NCI-H460 (cell line): ENCODE data around the gene ATL2. TPM values are rescaled to one million over a fixed set of nuclear protein-coding genes. Genes with fewer than 3 reads are reported as not detected.
"Not testable (repeated sequence)": the region's sequence is repeated elsewhere in the genome, so short reads cannot be mapped to it uniquely, and the experiment has no call there.

Source experiments
- DNase-seq: peaks from one replicate; pipeline ENCODE4 v3.0.0-alpha.2; 2016; ENCODE audit warnings: low read depth; ENCODE audit errors: extremely low read depth
- polyA plus RNA-seq: library from polyadenylated mRNA; depleted of rRNA; stranded (reverse); fragments of >200 nt; gene quantifications from 2 replicates; pipeline ENCODE4 v1.2.3, GENCODE V29; 2014; cell fraction: nucleus; rRNA removed
- total RNA-seq: library from RNA; depleted of rRNA; stranded (reverse); fragments of >200 nt; shearing (Covaris generic); gene quantifications from 2 replicates; pipeline ENCODE4 v1.2.3, GENCODE V29; 2014; rRNA removed

The ATL2 gene
- 132 and 138 TPM in 2 replicates for total RNA-seq
- 223 and 334 TPM in 2 replicates for polyA plus RNA-seq

DNA sequence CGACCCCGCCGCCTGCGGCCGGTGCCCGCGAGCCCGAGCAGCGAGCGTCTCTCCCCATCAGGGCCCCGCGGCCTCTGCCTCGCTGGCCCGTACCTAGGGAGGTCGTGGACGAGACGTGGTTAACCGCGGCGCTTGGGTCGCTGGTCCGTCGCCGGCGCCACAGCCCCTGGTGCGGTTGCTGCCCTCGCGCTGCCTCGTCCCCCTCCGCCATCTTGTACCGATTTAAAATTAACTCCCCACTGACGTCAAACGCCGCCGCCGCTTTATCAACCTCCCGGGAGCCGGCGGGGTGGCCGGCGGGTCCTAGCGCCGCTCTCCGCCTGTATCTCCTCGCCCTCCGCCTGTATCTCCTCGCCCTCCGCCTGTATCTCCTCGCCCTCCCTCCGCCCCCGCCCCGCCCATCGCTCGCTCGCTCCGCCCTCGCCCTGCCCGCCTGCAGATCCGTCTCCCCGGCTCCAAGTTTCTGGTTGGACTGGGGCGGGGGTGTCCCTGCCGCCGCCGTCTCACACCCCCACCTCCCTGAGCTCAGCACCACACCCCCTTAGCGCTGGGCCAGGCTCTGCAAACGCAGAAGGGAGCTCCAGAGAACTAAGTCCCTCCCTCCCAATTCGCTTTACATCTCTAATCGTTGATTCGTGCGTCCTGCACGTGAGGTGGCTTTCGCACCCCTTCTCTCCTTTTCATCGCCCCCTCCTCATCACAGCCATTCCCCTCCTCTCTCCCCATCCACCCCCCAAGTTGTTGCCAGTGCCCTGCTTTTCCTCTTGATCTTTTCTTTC, at the start of gene ATL2:
ATL2 (minus strand) TSS at position 224 of the 779 bp plus-strand sequence; CDS start at position 211, 13 bp downstream.
- peak; percentile 94 for DNase-seq

GRCh38 chr2:38423763-38424162, 46.7 kb upstream of the ATL2 start:
- no peak for DNase-seq

- DNase-seq: no peak
These were observed 44.4 kb upstream of the ATL2 start for GRCh38 chr2:38421274-38422056.

DNA sequence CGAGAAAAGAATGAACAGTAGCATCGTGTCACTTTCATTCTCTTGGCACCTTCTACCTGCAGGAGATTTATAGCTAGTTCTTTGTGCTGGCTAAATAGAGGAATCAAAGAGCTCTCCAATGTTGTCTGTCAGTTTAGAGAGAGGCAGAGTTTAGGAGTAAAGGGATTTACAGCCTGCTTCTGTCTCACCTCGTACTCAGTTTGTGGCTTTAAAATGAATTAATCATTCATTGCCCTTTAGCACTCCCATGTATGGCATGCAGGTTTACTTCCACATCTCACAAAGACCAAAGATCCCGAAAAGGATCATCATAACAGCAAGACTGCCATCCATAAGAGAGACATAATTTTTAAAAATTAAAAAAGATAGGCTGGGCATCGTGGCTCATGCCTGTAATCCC, 42.4 kb upstream of the ATL2 start:
- no peak for DNase-seq

DNA sequence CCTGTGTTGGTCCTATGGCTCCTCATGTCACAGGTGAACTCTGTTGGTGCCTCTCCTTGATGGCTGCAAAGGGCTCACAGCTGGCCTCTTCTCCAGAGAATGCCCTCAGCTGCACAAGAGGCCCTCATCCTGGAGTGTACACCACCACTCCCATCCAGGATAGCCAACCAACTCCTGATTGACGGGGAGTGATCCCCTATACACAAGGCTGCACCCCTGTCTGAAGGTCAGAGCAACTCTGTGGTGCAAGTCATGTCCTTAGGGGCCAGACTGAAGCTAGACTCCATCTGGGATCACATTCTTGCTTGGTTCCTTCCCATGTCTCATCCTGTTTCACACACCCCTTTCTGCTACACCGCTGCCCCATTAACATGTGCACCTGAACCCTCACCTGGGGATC, 41.7 kb upstream of the ATL2 start:
- DNase-seq: no peak

GRCh38 chr2:38417745-38418689, 40.9 kb upstream of the ATL2 start:
- no peak for DNase-seq

GRCh38 chr2:38416296-38417036, 39.4 kb upstream of the ATL2 start:
- DNase-seq: no peak

- DNase-seq: no peak
These were observed 38.7 kb upstream of the ATL2 start for GRCh38 chr2:38415728-38416291.

DNA sequence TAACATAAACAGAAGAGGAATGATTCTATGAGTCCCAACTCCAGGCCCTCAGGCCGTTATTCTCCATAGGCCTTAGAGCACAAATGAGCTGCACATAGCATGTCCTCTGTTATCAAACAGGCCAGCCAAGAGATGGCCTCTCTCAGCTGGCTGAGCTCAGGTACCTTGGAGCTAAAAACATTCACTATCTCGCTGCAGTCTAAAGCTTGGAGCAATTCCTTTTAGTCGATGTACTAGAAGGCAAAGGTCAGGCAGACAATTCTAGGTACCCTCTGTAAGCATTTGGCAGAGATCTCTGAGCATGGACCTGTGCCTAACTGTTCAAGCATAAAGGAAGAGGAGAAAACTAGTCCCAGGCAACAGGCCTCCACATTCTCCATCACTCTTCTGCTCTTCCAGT, 38.0 kb upstream of the ATL2 start:
- DNase-seq: no peak

DNA sequence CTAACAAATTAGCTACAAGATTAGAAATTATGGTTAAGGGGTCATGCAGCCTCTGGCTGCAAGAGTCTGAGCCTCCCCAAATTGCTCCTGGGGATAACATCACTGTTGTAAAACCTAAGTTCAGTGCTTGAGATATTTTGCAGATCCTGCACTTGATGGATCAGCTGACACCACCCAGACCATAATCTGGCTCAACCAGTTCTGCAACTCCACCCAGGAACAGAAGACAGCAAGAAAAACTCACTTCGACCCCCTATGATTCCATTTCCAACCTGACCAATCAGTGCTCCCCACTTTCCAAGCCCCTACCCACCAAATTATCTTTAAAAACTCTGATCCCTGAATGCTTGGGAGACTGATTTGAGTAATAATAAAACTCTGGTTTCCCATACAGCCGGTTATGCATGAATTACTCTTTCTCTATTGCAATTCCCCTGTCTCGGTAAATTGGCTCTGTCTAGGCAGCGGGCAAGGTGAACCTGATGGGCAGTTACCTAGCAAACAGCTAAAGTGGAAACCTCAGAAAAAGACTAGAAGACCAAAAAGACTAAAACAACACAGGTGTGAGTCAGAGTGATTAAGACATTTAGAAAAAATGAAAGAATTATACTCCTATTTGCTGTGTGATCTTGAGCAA, 35.3 kb upstream of the ATL2 start:
- DNase-seq: not testable (repeated sequence)

DNA sequence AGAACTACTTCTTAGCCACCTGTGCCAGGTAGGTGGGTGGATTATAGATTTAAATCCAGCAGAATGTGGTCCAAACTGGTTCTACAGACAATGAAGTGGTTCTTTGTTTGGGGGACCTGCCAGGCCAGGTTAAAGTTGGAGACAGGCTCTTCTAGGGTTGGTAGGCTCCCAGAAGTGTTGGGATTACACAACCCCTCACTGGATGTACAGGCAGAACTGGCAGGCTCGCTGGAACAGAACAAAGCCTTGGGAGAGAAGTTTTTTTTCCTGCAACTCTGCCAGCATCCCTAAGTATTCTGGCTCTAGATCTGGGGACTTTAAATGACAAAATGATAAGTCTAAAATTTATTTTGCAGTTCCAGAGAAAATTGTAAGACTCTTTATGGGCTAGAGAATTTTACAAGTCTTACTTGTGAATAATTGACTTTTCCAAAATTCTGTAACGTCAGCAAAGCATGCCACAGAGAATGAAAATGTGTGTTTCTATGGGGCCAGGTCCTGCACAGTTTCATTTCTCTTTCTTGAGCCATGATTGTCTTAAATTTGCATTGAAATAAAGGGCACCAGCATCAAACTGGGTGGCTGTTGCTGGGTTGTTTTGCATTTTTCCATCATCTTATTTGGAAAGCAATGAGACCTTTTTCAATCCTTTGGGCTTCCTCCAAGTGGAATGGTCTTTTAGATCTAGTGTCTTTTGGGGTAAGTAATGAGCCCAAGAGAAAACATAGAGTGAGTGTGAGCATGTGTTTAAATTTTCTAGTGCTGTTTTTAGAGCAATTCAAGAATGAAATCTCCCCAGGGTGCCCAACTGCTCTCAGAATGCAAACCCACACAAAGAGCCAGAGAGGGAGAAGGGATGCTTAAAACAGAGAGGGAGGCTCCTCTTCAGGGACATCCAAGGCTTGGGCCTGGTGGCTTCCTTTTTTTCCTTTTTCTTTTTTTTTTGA, 32.4 kb upstream of the ATL2 start:
- no peak for DNase-seq

DNA sequence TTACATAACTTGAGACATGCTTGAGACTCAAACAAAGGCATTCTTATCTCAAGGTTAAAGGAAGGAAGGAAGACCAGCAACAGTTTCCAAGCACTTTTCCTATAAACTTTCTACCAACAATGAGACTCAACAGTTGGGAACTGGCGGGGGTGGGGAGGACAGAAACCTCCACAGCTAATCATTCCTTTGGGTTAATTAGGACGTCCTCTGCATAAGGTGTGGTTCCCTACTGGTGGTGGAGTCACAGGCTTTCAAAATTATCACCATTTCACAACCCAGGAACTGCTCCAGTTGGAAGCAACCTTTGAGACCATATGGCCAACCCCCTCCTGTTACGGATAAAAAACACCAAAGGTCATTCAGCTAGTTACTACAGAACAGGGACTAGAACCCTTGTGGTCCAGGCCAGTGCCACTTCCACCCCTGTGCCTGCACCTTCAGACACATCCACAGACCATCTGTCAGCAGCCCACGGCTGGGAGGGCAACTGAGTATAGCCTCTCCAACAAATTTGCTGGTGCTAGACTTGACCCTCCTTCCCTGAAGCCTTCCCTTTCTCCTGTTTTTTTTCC, 30.1 kb upstream of the ATL2 start:
- no peak for DNase-seq

DNA sequence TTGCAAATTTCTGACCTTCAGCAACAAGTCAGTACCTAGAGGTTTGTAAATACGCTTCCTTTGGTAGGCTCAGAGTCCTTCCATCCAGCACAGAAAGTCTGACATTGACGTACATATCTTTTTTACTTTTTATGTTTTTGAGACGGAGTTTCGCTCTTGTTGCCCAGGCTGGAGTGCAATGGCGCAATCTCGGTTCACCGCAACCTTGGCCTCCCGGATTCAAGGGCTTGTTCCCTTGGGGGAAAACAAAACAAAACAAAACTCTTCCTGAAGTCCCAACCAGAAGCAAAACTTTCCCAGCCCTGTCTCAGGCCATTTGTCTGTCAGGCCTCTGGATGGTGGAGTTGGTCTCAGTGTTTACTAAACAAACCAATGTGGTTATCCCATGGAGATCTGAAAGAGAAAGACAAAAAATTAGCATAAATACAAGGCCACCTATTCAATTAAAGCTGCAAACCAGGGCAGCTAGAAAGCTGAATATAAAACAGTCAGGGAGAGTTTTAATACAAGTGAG, 29.6 kb upstream of the ATL2 start:
- DNase-seq: no peak

DNA sequence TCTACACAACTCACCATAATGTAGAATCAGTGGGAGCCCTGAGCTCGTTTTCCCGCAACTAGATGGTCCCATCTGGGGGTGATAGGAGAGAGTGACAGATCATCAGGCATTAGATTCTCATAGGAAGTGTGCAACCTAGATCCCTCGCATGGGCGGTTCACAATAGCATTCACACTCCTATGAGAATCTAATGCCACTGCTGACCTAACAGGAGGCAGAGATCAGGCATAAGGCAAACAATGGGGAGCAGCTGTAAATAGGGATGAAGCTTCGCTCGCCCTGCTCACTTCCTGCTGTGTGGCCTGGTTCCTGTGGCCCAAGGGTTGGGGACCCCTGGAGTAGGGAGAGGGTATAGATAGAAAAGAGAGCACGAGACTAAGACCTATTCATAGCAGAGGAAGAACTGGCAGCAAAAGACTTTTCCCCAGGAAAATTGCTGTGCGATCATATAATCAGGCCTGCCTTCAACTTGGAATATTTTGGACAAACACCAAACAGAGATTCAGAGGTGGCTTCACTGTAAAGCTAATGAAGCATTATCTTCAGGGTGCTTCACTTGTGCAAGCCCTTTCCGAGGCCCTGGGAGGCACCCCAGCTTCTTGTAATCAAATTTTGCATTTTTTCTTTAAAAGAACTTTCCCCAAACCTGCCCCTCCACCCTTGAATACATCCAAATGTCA, 29.0 kb upstream of the ATL2 start:
- DNase-seq: no peak

DNA sequence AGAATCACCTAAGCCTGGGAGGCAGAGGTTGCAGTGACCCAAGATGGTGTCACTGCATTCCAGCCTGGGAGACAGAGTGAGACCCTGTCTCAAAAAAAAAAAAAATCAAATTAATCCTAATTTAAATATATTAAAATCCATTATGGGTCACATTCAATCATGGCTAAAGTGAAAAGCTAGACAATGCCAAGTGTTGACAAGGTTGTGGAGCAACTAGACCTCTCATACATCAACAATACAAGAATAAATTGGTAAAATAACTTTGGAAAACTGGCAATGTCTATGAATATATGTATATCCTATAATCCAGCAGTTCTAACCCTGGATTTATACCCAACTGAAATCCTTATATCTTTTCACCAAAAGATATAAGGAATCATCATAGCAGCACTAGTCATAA, 23.4 kb upstream of the ATL2 start:
- DNase-seq: no peak

DNA sequence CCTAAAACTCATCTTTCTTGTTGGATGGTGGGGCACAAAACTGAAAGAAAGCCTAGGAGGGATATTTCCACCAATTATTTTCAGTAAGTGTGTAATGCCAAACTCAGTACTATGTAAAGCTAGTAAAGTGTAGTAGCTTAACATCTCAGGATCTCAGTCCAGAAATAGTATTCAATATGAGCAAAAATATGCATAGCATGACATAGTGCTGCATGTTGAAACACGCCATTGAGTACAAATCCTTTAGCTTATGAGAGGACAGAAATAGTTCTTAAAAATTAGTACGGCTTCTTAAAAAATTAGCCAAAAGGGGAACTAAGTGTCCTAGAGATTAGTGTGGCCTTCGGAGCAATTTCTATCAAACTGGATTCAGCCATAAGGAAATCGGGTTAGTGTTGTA, 21.7 kb upstream of the ATL2 start:
- DNase-seq: no peak

DNA sequence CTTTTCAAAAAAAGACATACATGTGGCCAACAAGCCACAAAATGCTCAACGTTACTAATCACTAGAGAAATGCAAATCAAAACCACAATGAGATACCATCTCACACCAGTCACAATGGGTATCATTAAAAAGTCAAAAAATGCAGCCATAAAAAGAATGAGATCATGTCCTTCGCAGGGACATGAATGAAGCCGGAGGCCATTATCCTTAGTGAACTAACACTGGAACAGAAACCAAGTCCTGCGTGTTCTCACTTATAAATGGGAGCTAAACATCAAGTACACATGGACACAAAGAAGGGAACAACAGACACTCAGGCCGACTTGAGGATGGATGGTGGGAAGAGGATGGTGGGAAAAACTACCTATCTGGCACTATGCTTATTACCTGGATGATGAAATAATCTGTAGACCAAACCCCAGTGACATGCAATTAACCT, 17.8 kb upstream of the ATL2 start:
- no peak for DNase-seq
